HepG2 (cell line): ENCODE measurements around the gene MFSD11. TPM values are rescaled to one million over a fixed set of nuclear protein-coding genes. Genes with fewer than 3 reads are reported as not detected.

ENCODE experiments used
- CCAR2 ChIP-seq: fragments of 200-400 bp; formaldehyde crosslinking; optimal IDR thresholded peaks from 2 replicates; pipeline ENCODE3; 2018; ENCODE audit warnings: low read depth, mild to moderate bottlenecking, low read length, moderate library complexity
- FLYWCH1 ChIP-seq: sonication (generic); formaldehyde crosslinking; IDR thresholded peaks from 2 replicates; pipeline ENCODE4 v1.8.1; 2023; ENCODE audit warnings: mild to moderate bottlenecking, missing genetic modification reagents
- FOXA3 ChIP-seq: IDR thresholded peaks from 2 replicates; pipeline ENCODE4 v1.6.1; 2016; ENCODE audit warnings: missing genetic modification reagents, missing compliant biosample characterization
- FOXP1 ChIP-seq, 2 experiments: fragments of 450-650 bp in 1 of 2; IDR thresholded peaks; 2 replicates each; pipeline ENCODE4 v1.6.1; 2017 to 2018; ENCODE audit warnings: antibody characterized with exemption in 1 of 2
- GABPB1 ChIP-seq: IDR thresholded peaks from 2 replicates; pipeline ENCODE4 v1.6.1; 2016; ENCODE audit warnings: mild to moderate bottlenecking, missing genetic modification reagents, moderate library complexity, missing compliant biosample characterization
- NPAS2 ChIP-seq: sonication (generic); formaldehyde crosslinking; IDR thresholded peaks from 2 replicates; pipeline ENCODE4 v1.8.0; 2022; ENCODE audit warnings: mild to moderate bottlenecking, missing genetic modification reagents, borderline replicate concordance
- SMYD3 ChIP-seq: sonication (generic); formaldehyde crosslinking; IDR thresholded peaks from 2 replicates; pipeline ENCODE4 v1.8.1; 2023; ENCODE audit warnings: mild to moderate bottlenecking, missing genetic modification reagents
- ZKSCAN8 ChIP-seq: IDR thresholded peaks from 2 replicates; pipeline ENCODE4 v1.6.1; 2016; ENCODE audit warnings: borderline replicate concordance, missing genetic modification reagents, missing compliant biosample characterization
- ZNF333 ChIP-seq: sonication (generic); formaldehyde crosslinking; IDR thresholded peaks from 2 replicates; pipeline ENCODE4 v1.4.0; 2020; ENCODE audit warnings: mild to moderate bottlenecking, missing genetic modification reagents, borderline replicate concordance
- ZNF546 ChIP-seq: sonication (generic); formaldehyde crosslinking; conservative IDR thresholded peaks from 2 replicates; pipeline ENCODE4 v1.8.1; 2023; ENCODE audit warnings: mild to moderate bottlenecking, missing genetic modification reagents
- ZNF749 ChIP-seq: sonication (generic); formaldehyde crosslinking; IDR thresholded peaks from 2 replicates; pipeline ENCODE4 v1.8.0; 2022; ENCODE audit warnings: mild to moderate bottlenecking, missing genetic modification reagents, moderate library complexity, borderline replicate concordance
- polyA plus RNA-seq, 8 experiments: library from polyadenylated mRNA; depleted of rRNA in 3 of 8; stranded (reverse) in 7 of 8; unstranded in 1 of 8; fragments of >200 nt; fragmentation: Illumina TruSeq in 4 of 8; extraction: Trizol in 4 of 8; gene quantifications; 2 replicates each; pipeline versions ENCODE4 v1.2.1 to v1.2.3, GENCODE V29; 2011 to 2016; ENCODE audit warnings: low read depth in 4 of 8, missing spikeins in 1 of 8, mixed read lengths in 1 of 8; ENCODE audit not compliant: insufficient read depth in 1 of 8
- total RNA-seq, 5 experiments: library from RNA; depleted of rRNA; stranded (reverse); fragments of >200 nt; fragmentation: Illumina TruSeq; extraction: Trizol; gene quantifications; 2 replicates each; pipeline ENCODE4 v1.2.3, GENCODE V29; 2016; ENCODE audit warnings: low read depth in 1 of 5
- TF ChIP-seq, protein P1 (sequence below): sonication (generic); formaldehyde crosslinking; IDR thresholded peaks from 2 replicates; pipeline ENCODE4 v1.5.0; 2020; ENCODE audit warnings: missing genetic modification reagents
- TF ChIP-seq, protein P2 (sequence below): sonication (generic); formaldehyde crosslinking; IDR thresholded peaks from 2 replicates; pipeline ENCODE4 v1.9.0; 2022; ENCODE audit warnings: low read depth, missing genetic modification reagents
- TF ChIP-seq, protein P3 (sequence below): sonication (generic); formaldehyde crosslinking; IDR thresholded peaks from 2 replicates; pipeline ENCODE4 v1.5.0; 2020; ENCODE audit warnings: missing genetic modification reagents
- TF ChIP-seq, protein P4 (sequence below): sonication (generic); formaldehyde crosslinking; IDR thresholded peaks from 2 replicates; pipeline ENCODE4 v1.5.1; 2020; ENCODE audit warnings: mild to moderate bottlenecking, missing genetic modification reagents, borderline replicate concordance
- TF ChIP-seq, protein P5 (sequence below): sonication (generic); formaldehyde crosslinking; IDR thresholded peaks from 2 replicates; pipeline ENCODE4 v1.8.1; 2023; ENCODE audit warnings: missing genetic modification reagents, mild to moderate bottlenecking, borderline replicate concordance
- TF ChIP-seq, protein P6 (sequence below): sonication (generic); formaldehyde crosslinking; IDR thresholded peaks from 2 replicates; pipeline ENCODE4 v1.8.0; 2022; ENCODE audit warnings: mild to moderate bottlenecking, missing genetic modification reagents, borderline replicate concordance

The MFSD11 gene
- total and polyA plus RNA-seq, 2 of the 13 experiments (the other 11 are each of a cell fraction or from before 2014, with no cell fraction given), result 26.1 to 36.3 TPM

DNA sequence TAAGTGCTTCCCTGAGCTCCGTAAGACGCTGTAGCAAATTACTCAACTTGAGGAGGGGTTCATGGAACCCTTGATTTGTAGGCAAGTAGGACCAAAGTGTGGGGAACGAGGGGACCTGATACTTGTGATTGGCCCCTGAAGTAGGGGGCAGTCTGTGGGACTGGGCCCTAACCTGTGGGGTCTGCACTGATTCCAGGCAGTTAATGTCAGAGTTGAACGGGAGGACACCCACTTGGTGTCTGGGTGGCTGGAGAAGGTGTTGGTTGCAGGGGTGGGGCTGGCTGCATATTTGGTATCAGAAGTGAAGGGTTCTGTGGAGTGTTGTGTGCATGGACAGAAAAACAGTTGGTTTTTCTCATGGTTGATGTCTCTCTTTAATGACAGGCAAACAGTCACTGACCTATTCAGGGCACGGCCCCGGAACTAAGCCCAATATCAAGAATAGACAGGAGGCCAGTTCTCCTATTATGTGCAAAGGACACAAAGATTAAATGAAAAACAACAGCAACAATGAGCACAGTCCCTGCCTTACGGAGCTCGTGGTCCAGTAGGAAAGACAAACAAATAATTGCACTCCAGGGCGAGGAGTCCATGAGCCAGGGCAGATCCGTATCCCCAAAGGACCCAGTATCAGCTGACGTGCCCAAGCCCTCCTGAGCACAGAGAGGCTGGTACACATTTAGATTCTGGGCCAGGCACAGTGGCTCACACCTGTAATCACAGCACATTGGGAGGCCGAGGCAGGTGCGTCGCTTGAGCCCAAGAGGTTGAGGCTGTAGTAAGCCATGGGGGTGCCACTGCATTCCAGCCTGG, 46.3 kb upstream of the MFSD11 start (continued):
- TF ChIP-seq, protein P1, sequence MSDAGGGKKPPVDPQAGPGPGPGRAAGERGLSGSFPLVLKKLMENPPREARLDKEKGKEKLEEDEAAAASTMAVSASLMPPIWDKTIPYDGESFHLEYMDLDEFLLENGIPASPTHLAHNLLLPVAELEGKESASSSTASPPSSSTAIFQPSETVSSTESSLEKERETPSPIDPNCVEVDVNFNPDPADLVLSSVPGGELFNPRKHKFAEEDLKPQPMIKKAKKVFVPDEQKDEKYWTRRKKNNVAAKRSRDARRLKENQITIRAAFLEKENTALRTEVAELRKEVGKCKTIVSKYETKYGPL (CRISPR knock-in tag), result no peak
- TF ChIP-seq ZNF546 (CRISPR knock-in tag) (peak; percentile 47; the same call in 1 of the 2 replicates), FLYWCH1 (CRISPR knock-in tag) (no peak), FOXP1 (IDR thresholded peaks at IDR 0.05) (peak; percentile 80), FOXP1 (CRISPR knock-in tag; IDR thresholded peaks at IDR 0.05) (peak; percentile 95), CCAR2 (no peak), NPAS2 (CRISPR knock-in tag) (no peak), ZNF333 (CRISPR knock-in tag) (no peak), ZKSCAN8 (CRISPR knock-in tag) (peak; percentile 83; the same call in 1 of the 2 replicates), SMYD3 (CRISPR knock-in tag) (peak; percentile 58; the same call in 1 of the 2 replicates), GABPB1 (CRISPR knock-in tag) (peak; percentile 23; the same call in 1 of the 2 replicates), ZNF749 (CRISPR knock-in tag) (no peak), FOXA3 (CRISPR knock-in tag) (peak; percentile 83)
- TF ChIP-seq, protein P2, sequence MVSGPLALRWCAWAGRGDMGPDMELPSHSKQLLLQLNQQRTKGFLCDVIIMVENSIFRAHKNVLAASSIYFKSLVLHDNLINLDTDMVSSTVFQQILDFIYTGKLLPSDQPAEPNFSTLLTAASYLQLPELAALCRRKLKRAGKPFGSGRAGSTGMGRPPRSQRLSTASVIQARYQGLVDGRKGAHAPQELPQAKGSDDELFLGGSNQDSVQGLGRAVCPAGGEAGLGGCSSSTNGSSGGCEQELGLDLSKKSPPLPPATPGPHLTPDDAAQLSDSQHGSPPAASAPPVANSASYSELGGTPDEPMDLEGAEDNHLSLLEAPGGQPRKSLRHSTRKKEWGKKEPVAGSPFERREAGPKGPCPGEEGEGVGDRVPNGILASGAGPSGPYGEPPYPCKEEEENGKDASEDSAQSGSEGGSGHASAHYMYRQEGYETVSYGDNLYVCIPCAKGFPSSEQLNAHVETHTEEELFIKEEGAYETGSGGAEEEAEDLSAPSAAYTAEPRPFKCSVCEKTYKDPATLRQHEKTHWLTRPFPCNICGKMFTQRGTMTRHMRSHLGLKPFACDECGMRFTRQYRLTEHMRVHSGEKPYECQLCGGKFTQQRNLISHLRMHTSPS (CRISPR knock-in tag), result peak; percentile 76
- TF ChIP-seq, protein P3, sequence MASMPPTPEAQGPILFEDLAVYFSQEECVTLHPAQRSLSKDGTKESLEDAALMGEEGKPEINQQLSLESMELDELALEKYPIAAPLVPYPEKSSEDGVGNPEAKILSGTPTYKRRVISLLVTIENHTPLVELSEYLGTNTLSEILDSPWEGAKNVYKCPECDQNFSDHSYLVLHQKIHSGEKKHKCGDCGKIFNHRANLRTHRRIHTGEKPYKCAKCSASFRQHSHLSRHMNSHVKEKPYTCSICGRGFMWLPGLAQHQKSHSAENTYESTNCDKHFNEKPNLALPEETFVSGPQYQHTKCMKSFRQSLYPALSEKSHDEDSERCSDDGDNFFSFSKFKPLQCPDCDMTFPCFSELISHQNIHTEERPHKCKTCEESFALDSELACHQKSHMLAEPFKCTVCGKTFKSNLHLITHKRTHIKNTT (CRISPR knock-in tag), result no peak
- TF ChIP-seq, protein P4, sequence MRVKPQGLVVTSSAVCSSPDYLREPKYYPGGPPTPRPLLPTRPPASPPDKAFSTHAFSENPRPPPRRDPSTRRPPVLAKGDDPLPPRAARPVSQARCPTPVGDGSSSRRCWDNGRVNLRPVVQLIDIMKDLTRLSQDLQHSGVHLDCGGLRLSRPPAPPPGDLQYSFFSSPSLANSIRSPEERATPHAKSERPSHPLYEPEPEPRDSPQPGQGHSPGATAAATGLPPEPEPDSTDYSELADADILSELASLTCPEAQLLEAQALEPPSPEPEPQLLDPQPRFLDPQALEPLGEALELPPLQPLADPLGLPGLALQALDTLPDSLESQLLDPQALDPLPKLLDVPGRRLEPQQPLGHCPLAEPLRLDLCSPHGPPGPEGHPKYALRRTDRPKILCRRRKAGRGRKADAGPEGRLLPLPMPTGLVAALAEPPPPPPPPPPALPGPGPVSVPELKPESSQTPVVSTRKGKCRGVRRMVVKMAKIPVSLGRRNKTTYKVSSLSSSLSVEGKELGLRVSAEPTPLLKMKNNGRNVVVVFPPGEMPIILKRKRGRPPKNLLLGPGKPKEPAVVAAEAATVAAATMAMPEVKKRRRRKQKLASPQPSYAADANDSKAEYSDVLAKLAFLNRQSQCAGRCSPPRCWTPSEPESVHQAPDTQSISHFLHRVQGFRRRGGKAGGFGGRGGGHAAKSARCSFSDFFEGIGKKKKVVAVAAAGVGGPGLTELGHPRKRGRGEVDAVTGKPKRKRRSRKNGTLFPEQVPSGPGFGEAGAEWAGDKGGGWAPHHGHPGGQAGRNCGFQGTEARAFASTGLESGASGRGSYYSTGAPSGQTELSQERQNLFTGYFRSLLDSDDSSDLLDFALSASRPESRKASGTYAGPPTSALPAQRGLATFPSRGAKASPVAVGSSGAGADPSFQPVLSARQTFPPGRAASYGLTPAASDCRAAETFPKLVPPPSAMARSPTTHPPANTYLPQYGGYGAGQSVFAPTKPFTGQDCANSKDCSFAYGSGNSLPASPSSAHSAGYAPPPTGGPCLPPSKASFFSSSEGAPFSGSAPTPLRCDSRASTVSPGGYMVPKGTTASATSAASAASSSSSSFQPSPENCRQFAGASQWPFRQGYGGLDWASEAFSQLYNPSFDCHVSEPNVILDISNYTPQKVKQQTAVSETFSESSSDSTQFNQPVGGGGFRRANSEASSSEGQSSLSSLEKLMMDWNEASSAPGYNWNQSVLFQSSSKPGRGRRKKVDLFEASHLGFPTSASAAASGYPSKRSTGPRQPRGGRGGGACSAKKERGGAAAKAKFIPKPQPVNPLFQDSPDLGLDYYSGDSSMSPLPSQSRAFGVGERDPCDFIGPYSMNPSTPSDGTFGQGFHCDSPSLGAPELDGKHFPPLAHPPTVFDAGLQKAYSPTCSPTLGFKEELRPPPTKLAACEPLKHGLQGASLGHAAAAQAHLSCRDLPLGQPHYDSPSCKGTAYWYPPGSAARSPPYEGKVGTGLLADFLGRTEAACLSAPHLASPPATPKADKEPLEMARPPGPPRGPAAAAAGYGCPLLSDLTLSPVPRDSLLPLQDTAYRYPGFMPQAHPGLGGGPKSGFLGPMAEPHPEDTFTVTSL (CRISPR knock-in tag), result peak; percentile 94; the same call in 1 of the 2 replicates
- TF ChIP-seq, protein P5, sequence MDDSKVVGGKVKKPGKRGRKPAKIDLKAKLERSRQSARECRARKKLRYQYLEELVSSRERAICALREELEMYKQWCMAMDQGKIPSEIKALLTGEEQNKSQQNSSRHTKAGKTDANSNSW (CRISPR knock-in tag), result no peak
- TF ChIP-seq, protein P6, sequence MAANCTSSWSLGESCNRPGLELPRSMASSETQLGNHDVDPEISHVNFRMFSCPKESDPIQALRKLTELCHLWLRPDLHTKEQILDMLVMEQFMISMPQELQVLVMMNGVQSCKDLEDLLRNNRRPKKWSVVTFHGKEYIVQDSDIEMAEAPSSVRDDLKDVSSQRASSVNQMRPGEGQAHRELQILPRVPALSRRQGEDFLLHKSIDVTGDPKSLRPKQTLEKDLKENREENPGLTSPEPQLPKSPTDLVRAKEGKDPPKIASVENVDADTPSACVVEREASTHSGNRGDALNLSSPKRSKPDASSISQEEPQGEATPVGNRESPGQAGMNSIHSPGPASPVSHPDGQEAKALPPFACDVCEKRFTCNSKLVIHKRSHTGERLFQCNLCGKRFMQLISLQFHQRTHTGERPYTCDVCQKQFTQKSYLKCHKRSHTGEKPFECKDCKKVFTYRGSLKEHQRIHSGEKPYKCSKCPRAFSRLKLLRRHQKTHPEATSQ, result no peak
